DOHH2 (cell line): ENCODE results near the gene ANTXR1.

Experiments
- H3F3A ChIP-seq: fragments of 200-600 bp; sonication (generic), shearing (Covaris generic); 2 replicates; pipeline ENCODE4 v1.6.0; 2016; ENCODE audit warnings: antibody characterized with exemption, mild to moderate bottlenecking; ENCODE audit not compliant: control insufficient read depth, insufficient read depth
- H3K27ac ChIP-seq: fragments of 200-600 bp; sonication (generic); 2 replicates; pipeline ENCODE4 v1.5.1; 2014; ENCODE audit warnings: low read depth, mild to moderate bottlenecking, low read length, moderate library complexity
- H3K27me3 ChIP-seq: fragments of 200-600 bp; sonication (generic); 2 replicates; pipeline ENCODE4 v1.6.1; 2014; ENCODE audit warnings: mild to moderate bottlenecking, low read length, mixed read lengths; ENCODE audit not compliant: control insufficient read depth
- H3K36me3 ChIP-seq: fragments of 200-600 bp; sonication (generic); 2 replicates; pipeline ENCODE4 v1.6.1; 2014; ENCODE audit warnings: mild to moderate bottlenecking, low read length, moderate library complexity, mixed read lengths; ENCODE audit not compliant: control insufficient read depth
- H3K4me1 ChIP-seq: fragments of 200-600 bp; sonication (generic); 2 replicates; pipeline ENCODE4 v1.6.1; 2014; ENCODE audit warnings: mild to moderate bottlenecking, low read length, mixed read lengths; ENCODE audit not compliant: control insufficient read depth
- H3K4me2 ChIP-seq: fragments of 200-600 bp; sonication (generic); 2 replicates; pipeline ENCODE4 v1.6.0; 2014; ENCODE audit warnings: mild to moderate bottlenecking, low read length, moderate library complexity
- H3K4me3 ChIP-seq: fragments of 200-600 bp; sonication (generic); 2 replicates; pipeline ENCODE4 v1.5.1; 2014; ENCODE audit warnings: mild to moderate bottlenecking, low read length, mixed read lengths
- H3K79me2 ChIP-seq: fragments of 200-600 bp; sonication (generic); 2 replicates; pipeline ENCODE4 v1.6.1; 2014; ENCODE audit warnings: mild to moderate bottlenecking, low read length, mixed read lengths; ENCODE audit not compliant: control insufficient read depth
- H3K9me2 ChIP-seq: fragments of 200-600 bp; sonication (generic); replicated peaks from 2 replicates; pipeline ENCODE4 v1.6.1; 2014; ENCODE audit warnings: mild to moderate bottlenecking, low read length, mixed read lengths; ENCODE audit not compliant: control insufficient read depth
- H3K9me3 ChIP-seq: fragments of 200-600 bp; sonication (generic); 2 replicates; pipeline ENCODE4 v1.6.1; 2014; ENCODE audit warnings: antibody characterized with exemption, low read length, mixed read lengths; ENCODE audit not compliant: control insufficient read depth, insufficient read depth
- H4K20me1 ChIP-seq: fragments of 200-600 bp; sonication (generic); 2 replicates; pipeline ENCODE4 v1.6.0; 2014; ENCODE audit warnings: low read depth, mild to moderate bottlenecking, antibody characterized with exemption, low read length, moderate library complexity; ENCODE audit not compliant: control insufficient read depth, insufficient read depth
- EZH2phosphoT487 ChIP-seq: fragments of 200-600 bp; sonication (generic); IDR thresholded peaks from 2 replicates; pipeline ENCODE4 v1.6.1; 2017; ENCODE audit warnings: borderline replicate concordance, mild to moderate bottlenecking, antibody characterized with exemption, low read length, moderate library complexity, mixed read lengths
- TF ChIP-seq, protein P1 (sequence below): fragments of 200-600 bp; sonication (generic); IDR thresholded peaks from one replicate; pipeline ENCODE4 v1.5.1; 2014; ENCODE audit warnings: antibody characterized with exemption, mild to moderate bottlenecking, low read depth, low read length; ENCODE audit not compliant: poor library complexity, severe bottlenecking

ANTXR1 gene

DNA sequence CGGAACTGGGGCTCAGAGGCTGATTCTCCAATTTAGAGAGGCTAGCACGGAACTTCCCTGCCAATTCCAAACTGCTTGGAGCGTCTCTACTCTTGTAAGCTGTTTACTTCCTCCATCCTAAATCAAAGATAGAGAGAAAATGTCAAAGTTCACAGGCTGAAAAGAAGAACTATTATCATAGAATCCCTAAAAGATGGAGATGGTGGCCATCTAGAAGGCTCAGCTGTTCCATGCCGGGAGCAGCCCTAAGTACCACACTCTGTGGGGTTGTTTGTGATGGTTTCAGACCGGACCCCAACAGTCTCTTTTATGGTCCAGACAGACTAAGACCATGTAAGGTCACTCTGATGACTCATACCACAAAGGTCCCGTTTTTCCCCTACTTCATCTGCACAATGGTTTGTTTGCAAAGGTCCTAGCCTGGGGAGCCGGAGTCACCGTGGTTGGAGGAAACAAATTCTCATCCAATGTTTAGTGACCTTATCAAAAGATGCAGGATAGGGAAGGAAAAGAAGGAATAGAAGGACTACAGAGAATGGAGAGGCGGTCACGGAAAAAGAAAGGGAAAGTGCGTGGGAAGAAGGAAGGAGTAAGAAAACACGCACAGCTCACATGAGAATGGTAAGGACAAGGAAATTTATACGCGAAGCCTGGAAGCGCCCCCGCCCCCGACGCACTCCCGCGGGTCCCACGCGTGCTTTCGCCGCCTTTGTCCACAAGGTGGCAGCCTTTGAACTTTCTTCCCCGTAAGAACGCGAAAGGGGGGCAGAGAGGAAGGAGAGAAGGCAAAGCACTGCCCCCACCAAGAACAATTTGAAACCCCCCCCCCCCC is 453 bp upstream of the ANTXR1 start:
- no peak overlapping the region for H3K4me2 ChIP-seq
- TF ChIP-seq EZH2phosphoT487, result no peak
- TF ChIP-seq, protein P1, sequence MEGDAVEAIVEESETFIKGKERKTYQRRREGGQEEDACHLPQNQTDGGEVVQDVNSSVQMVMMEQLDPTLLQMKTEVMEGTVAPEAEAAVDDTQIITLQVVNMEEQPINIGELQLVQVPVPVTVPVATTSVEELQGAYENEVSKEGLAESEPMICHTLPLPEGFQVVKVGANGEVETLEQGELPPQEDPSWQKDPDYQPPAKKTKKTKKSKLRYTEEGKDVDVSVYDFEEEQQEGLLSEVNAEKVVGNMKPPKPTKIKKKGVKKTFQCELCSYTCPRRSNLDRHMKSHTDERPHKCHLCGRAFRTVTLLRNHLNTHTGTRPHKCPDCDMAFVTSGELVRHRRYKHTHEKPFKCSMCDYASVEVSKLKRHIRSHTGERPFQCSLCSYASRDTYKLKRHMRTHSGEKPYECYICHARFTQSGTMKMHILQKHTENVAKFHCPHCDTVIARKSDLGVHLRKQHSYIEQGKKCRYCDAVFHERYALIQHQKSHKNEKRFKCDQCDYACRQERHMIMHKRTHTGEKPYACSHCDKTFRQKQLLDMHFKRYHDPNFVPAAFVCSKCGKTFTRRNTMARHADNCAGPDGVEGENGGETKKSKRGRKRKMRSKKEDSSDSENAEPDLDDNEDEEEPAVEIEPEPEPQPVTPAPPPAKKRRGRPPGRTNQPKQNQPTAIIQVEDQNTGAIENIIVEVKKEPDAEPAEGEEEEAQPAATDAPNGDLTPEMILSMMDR, result peak; percentile 77
- peaks cover 46% of the 10 kb centered on the region for H3K27me3 ChIP-seq
- H3K4me3 ChIP-seq, result no peak overlapping the region
- H4K20me1 ChIP-seq, result no peaks in the 10 kb centered on the region
- H3K27ac ChIP-seq, result no peak overlapping the region
- H3F3A ChIP-seq, result no peaks in the 10 kb centered on the region
- no peaks in the 10 kb centered on the region for H3K9me3 ChIP-seq
- H3K9me2 ChIP-seq, result no peaks in the 10 kb centered on the region
- H3K4me1 ChIP-seq, result no peaks in the 10 kb centered on the region
- H3K79me2 ChIP-seq, result no peaks in the 10 kb centered on the region
- no peaks in the 10 kb centered on the region for H3K36me3 ChIP-seq

DNA sequence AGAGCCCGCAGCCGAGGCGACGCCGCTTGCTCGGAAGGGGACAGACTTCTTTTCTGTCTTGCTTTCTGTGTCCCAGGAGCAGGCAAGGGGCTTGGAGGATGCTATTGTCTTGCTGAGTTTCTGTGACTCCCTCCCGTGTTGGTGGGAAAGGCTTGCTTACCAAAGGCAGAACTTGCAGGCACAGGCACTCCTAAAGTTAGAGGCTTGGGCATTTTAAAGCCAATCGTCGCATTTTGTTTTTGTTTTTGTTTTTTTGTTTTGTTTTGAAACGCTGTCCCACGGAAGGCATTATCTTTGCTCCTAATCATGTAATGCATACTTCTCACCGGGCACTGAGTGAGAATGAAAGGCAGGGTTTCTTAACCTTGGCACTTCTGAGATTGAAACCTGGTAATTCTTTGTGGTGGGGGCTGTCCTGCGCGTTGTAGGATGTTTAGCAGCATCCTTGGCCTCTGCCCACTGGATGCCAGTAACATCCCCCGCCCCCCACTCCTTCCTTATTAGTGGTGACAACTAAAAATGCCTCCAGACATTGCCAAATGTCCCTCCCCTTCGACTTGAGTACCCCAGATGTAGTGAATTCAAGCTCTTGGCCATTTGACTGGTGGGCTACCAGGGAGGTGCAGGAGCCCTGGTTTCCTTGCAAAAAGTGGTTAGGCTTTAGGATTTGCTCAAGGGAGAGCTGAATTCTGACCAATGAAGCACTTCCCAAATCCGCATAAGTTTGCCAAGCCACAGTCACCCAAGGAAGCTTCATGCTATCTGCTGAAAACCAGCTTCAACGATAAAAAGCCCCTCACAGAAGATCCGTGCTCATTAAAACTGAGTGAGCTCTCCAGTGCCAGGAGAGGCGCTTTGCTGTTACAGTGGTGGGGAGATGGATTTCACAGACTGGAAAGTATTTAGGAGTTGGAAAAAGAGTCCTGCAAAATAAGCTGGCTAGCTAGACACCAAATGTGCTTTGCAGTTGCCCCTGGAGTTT is 1.2 kb downstream of the ANTXR1 start:
- H3K4me2 ChIP-seq, result no peak overlapping the region
- no peaks in the 10 kb centered on the region for H3K9me2 ChIP-seq
- H3K4me1 ChIP-seq, result no peaks in the 10 kb centered on the region
- no peaks in the 10 kb centered on the region for H3F3A ChIP-seq
- TF ChIP-seq, protein P1, result no peak
- TF ChIP-seq EZH2phosphoT487, result no peak
- H3K36me3 ChIP-seq, result no peaks in the 10 kb centered on the region
- H3K4me3 ChIP-seq, result no peak overlapping the region
- no peak overlapping the region for H3K27ac ChIP-seq
- peaks cover 48% of the 10 kb centered on the region for H3K27me3 ChIP-seq
- H4K20me1 ChIP-seq, result no peaks in the 10 kb centered on the region
- H3K79me2 ChIP-seq, result no peaks in the 10 kb centered on the region
- H3K9me3 ChIP-seq, result no peaks in the 10 kb centered on the region

DNA sequence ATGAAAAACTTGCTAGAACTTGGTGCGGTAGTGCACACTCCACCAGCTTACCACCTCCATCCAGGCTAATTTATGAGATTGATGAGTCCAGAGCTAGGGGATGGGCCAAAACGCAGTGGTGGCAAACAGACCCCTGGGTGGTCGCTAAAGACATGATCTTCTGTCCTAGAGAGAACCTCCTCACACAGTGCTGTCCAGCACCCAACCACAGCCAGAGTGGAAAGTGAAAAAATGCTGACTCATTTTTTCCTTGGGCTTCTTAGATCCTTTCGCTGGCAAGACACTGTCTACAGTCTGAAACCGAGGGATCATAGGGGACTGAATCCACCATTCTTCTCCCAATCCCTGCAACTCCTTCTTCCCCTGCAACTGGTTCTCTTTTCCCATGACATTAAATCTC is 4.1 kb downstream of the ANTXR1 start:
- H3F3A ChIP-seq, result no peaks in the 10 kb centered on the region
- H3K27ac ChIP-seq, result no peak overlapping the region
- H3K4me1 ChIP-seq, result no peaks in the 10 kb centered on the region
- H3K9me3 ChIP-seq, result no peaks in the 10 kb centered on the region
- H3K79me2 ChIP-seq, result no peaks in the 10 kb centered on the region
- H3K4me2 ChIP-seq, result no peak overlapping the region
- no peaks in the 10 kb centered on the region for H3K36me3 ChIP-seq
- H3K9me2 ChIP-seq, result no peaks in the 10 kb centered on the region
- H3K27me3 ChIP-seq, result peaks cover 50% of the 10 kb centered on the region
- no peak overlapping the region for H3K4me3 ChIP-seq
- H4K20me1 ChIP-seq, result no peaks in the 10 kb centered on the region
- TF ChIP-seq EZH2phosphoT487, result no peak
- TF ChIP-seq, protein P1, result no peak
